ENCODE measurements around the gene GNAO1.

GNAO1 gene

GRCh38 chr16:56343661-56344517, 152.6 kb downstream of the GNAO1 start:
- H3K27me3 Mint-ChIP-seq: peaks cover 0 to 8% of the 10 kb centered on the region in 2 donors
- no peak for DNase-seq
- no peak overlapping the region for H3K27ac Mint-ChIP-seq
- H3K9me3 Mint-ChIP-seq: no peaks in the 10 kb centered on the region
- H3K4me3 Mint-ChIP-seq: no peak overlapping the region
- no peaks in the 10 kb centered on the region for H3K36me3 Mint-ChIP-seq
- no peaks in the 10 kb centered on the region for H3K4me1 Mint-ChIP-seq
- ATAC-seq (replicated peaks): no peak

GRCh38 chr16:56344518-56345405, 153.5 kb downstream of the GNAO1 start:
- no peaks in the 10 kb centered on the region for H3K9me3 Mint-ChIP-seq
- no peaks in the 10 kb centered on the region for H3K4me1 Mint-ChIP-seq

GRCh38 chr16:56345406-56346050, 154.2 kb downstream of the GNAO1 start:
- Mint-ChIP-seq H3K27me3 (peaks cover 4 to 23% of the 10 kb centered on the region in 2 donors), H3K4me3 (no peak overlapping the region), H3K27ac (no peak overlapping the region), H3K36me3 (no peaks in the 10 kb centered on the region), H3K9me3 (no peaks in the 10 kb centered on the region), H3K4me1 (no peaks in the 10 kb centered on the region)
- DNase-seq: no peak
- ATAC-seq (replicated peaks): no peak

More at GRCh38 chr16:56344518-56345405, 153.5 kb downstream of the GNAO1 start:
- no peak overlapping the region for H3K27ac Mint-ChIP-seq
- no peaks in the 10 kb centered on the region for H3K36me3 Mint-ChIP-seq
- ATAC-seq (replicated peaks) (no peak), DNase-seq (no peak)
- H3K4me3 Mint-ChIP-seq: no peak overlapping the region
- peaks cover 3 to 16% of the 10 kb centered on the region in 2 donors for H3K27me3 Mint-ChIP-seq

GRCh38 chr16:56346131-56346890, 155.0 kb downstream of the GNAO1 start:
- no peak for ATAC-seq (replicated peaks)
- Mint-ChIP-seq H3K27me3 (peaks cover 7 to 26% of the 10 kb centered on the region in 2 donors), H3K36me3 (no peaks in the 10 kb centered on the region)

GRCh38 chr16:56347166-56347565, 155.9 kb downstream of the GNAO1 start:
- Mint-ChIP-seq H3K9me3 (no peaks in the 10 kb centered on the region), H3K4me3 (no peak overlapping the region), H3K27ac (no peak overlapping the region), H3K36me3 (no peaks in the 10 kb centered on the region), H3K27me3 (peaks cover 13 to 30% of the 10 kb centered on the region in 2 donors), H3K4me1 (no peaks in the 10 kb centered on the region)
- DNase-seq (no peak), ATAC-seq (replicated peaks) (no peak)

More at GRCh38 chr16:56346131-56346890, 155.0 kb downstream of the GNAO1 start:
- Mint-ChIP-seq H3K4me3 (no peak overlapping the region), H3K9me3 (no peaks in the 10 kb centered on the region), H3K27ac (no peak overlapping the region), H3K4me1 (no peaks in the 10 kb centered on the region)
- DNase-seq: no peak

GRCh38 chr16:56347670-56348069, 156.4 kb downstream of the GNAO1 start:
- no peak for DNase-seq
- H3K36me3 Mint-ChIP-seq: no peaks in the 10 kb centered on the region
- H3K27ac Mint-ChIP-seq: no peak overlapping the region
- no peaks in the 10 kb centered on the region for H3K4me1 Mint-ChIP-seq
- no peak for ATAC-seq (replicated peaks)
- H3K27me3 Mint-ChIP-seq: peaks cover 14 to 32% of the 10 kb centered on the region in 2 donors
- H3K9me3 Mint-ChIP-seq: no peaks in the 10 kb centered on the region
- H3K4me3 Mint-ChIP-seq: no peak overlapping the region

- Mint-ChIP-seq H3K27ac (no peak overlapping the region), H3K4me1 (no peaks in the 10 kb centered on the region), H3K4me3 (no peak overlapping the region), H3K36me3 (no peaks in the 10 kb centered on the region), H3K9me3 (no peaks in the 10 kb centered on the region), H3K27me3 (peaks cover 14 to 32% of the 10 kb centered on the region in 2 donors)
- DNase-seq (no peak), ATAC-seq (replicated peaks) (no peak)
These were observed 157.1 kb downstream of the GNAO1 start for GRCh38 chr16:56348168-56349085.

GRCh38 chr16:56349086-56349415, 157.8 kb downstream of the GNAO1 start:
- Mint-ChIP-seq H3K27me3 (peaks cover 14 to 32% of the 10 kb centered on the region in 2 donors), H3K9me3 (no peaks in the 10 kb centered on the region), H3K27ac (no peak overlapping the region), H3K4me1 (no peaks in the 10 kb centered on the region), H3K4me3 (no peak overlapping the region), H3K36me3 (no peaks in the 10 kb centered on the region)
- no peak for ATAC-seq (replicated peaks)
- no peak for DNase-seq

GRCh38 chr16:56349711-56350161, 158.4 kb downstream of the GNAO1 start:
- Mint-ChIP-seq H3K27ac (no peak overlapping the region), H3K4me3 (no peak overlapping the region), H3K9me3 (no peaks in the 10 kb centered on the region), H3K27me3 (peaks cover 14 to 32% of the 10 kb centered on the region in 2 donors), H3K36me3 (no peaks in the 10 kb centered on the region), H3K4me1 (no peaks in the 10 kb centered on the region)
- no peak for DNase-seq
- ATAC-seq (replicated peaks): no peak

GRCh38 chr16:56350491-56351405, 159.5 kb downstream of the GNAO1 start:
- peaks cover 0 to 2% of the 10 kb centered on the region in 2 donors for H3K4me1 Mint-ChIP-seq
- peaks cover 14 to 32% of the 10 kb centered on the region in 2 donors for H3K27me3 Mint-ChIP-seq
- no peak overlapping the region for H3K4me3 Mint-ChIP-seq
- no peak for DNase-seq
- ATAC-seq (replicated peaks): no peak
- no peaks in the 10 kb centered on the region for H3K36me3 Mint-ChIP-seq
- no peak overlapping the region for H3K27ac Mint-ChIP-seq
- no peaks in the 10 kb centered on the region for H3K9me3 Mint-ChIP-seq

- peaks cover 14 to 32% of the 10 kb centered on the region in 2 donors for H3K27me3 Mint-ChIP-seq
- H3K36me3 Mint-ChIP-seq: no peaks in the 10 kb centered on the region
- no peaks in the 10 kb centered on the region for H3K9me3 Mint-ChIP-seq
- peaks cover 6 to 9% of the 10 kb centered on the region in 2 donors for H3K4me1 Mint-ChIP-seq
- H3K4me3 Mint-ChIP-seq: no peak overlapping the region
- DNase-seq (no peak), ATAC-seq (replicated peaks) (no peak)
- H3K27ac Mint-ChIP-seq: no peak overlapping the region
These were observed 160.2 kb downstream of the GNAO1 start for GRCh38 chr16:56351481-56351880.

- H3K4me1 Mint-ChIP-seq: peaks cover 9 to 17% of the 10 kb centered on the region in 2 donors
- H3K27me3 Mint-ChIP-seq: peaks cover 14 to 32% of the 10 kb centered on the region in 2 donors
- H3K9me3 Mint-ChIP-seq: no peaks in the 10 kb centered on the region
- no peak overlapping the region for H3K27ac Mint-ChIP-seq
- H3K4me3 Mint-ChIP-seq: no peak overlapping the region
- H3K36me3 Mint-ChIP-seq: no peaks in the 10 kb centered on the region
- DNase-seq (no peak), ATAC-seq (replicated peaks) (no peak)
These were observed 161.2 kb downstream of the GNAO1 start for GRCh38 chr16:56352351-56353053.
